GM21360 (cell line): ENCODE data around the gene MLC1.
"Not testable (repeated sequence)": the region's sequence is repeated elsewhere in the genome, so short reads cannot be mapped to it uniquely, and the experiment has no call there.

Experiments used
- ATAC-seq: cut with Tn5 transposase; IDR thresholded peaks from one replicate; pipeline ENCODE4 v1.9.1; 2021; ENCODE audit warnings: mild to moderate bottlenecking, moderate library complexity; ENCODE audit not compliant: unreplicated experiment

Gene MLC1

GRCh38 chr22:50104141-50104544 is 18.9 kb upstream of the MLC1 start:
- no peak for ATAC-seq

DNA sequence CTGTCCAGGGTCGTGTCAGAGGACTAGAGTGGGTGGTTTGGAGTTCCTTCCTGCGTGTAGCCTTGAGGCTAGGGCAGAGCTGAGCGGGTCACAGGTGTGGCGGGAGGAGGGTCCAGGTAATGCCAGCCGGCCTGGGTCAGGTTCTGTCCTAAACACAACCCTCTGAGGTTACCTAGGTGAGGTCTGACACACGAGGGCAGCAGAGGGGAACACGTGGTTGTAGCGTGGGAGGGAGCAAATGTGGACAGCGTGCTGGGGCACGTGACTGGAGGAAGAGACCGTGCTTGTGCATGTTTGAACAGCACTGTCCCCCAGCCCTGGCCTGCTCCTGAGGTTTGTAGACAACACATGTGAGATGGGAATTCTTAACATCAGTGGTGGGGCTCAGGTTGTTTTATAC is 17.7 kb upstream of the MLC1 start:
- ATAC-seq, result no peak

- ATAC-seq, result no peak
Measured at GRCh38 chr22:50101870-50102565, 16.8 kb upstream of the MLC1 start.

- no peak for ATAC-seq
Measured at GRCh38 chr22:50098052-50098451, 12.8 kb upstream of the MLC1 start.

DNA sequence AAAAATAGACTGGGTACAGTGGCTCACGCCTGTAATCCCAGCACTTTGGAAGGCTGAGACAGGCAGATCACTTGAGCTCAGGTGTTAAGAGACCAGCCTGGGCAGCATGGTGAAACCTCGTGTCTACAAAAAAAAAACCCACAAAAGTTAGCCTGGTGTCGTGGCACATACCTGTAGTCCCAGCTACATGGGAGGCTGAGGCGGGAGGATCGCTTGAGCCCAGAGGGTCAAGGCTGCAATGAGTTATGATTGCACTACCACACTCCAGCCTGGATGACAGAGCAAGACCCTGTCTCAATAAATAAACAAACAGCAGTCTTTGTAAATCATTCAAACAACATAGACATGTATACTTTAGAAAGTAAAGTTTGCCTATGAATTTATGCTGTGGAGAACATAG is 7.1 kb upstream of the MLC1 start:
- ATAC-seq, result no peak

- no peak for ATAC-seq
Measured at GRCh38 chr22:50091092-50091768, 6.0 kb upstream of the MLC1 start.

DNA sequence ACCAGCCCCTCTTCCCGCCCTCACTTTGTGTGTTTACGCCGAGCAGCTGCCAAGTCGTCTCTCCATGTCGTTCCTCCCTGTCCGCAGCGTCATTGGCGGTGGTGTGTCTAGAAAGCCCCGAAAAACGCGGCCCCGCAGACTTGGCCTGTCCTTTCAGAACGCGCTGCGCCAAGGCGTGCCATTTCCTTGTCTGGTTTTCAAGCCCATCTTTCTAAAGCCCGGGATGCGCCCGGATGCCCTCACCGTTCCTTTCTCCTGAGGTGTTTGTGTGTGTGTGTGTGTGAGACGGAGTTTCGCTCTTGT is 5.1 kb upstream of the MLC1 start:
- no peak for ATAC-seq

GRCh38 chr22:50089682-50090411 is 4.6 kb upstream of the MLC1 start, which contains the start of gene MOV10L1:
Gene MOV10L1 (plus strand): TSS chr22:50090006. CDS start chr22:50090089, 83 bp downstream.
- no peak for ATAC-seq

DNA sequence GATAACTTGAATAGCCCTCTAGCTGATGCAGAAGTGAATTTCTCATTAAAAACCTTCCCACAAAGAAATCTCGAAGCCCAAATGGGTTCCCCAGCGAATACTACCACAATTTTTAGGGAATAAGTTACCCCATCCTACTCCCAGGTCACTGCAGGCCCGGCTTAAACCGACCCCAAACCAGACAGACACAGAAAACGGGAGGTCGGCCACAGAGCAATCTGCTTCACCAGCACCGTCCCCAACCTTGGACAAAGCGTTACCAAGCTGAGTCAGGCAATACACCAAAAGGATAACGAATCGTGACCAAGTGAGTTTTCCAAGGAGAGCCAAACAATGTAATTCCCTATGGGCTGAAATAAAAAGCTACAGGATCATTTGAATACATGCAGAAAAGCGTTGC is 4.0 kb upstream of the MLC1 start:
- no peak for ATAC-seq

DNA sequence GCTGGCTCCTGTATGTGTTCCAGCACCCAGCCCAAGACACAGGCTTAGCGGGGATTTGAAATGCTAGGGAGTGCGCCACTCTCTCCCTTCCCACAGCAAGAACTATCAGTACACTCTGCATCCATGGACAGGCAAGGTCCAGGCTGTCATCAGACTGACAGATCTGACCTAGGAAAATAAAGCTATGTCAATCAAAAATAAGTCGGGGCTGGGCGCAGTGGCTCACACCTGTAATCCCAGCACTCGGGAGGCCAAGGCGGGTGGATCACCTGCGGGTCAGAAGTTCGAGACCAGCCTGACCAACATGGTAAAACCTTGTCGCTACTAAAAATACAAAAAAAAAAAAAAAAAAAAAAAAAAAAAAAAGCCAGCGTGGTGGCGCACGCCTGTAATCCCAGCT is 2.9 kb upstream of the MLC1 start:
- no peak for ATAC-seq

- ATAC-seq, result no peak
Measured at GRCh38 chr22:50087646-50088045, 2.4 kb upstream of the MLC1 start.

DNA sequence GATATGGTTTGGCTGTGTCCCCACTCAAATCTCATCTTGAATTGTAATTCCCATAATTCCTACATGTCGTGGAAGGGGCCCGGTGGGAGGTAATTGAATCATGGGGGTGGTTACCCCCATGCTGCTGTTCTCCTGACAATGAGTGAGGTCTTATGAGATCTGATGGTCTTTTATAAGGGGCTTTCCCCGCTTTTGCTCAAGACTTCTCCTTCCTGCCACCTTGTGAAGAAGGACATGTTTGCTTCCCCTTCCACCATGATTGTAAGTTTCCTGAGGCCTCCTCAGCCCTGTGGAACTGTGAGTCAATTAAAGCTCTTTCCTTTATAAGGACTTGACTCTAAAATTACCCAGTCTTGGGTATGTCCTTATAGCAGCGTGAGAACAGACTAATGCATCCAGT is 1.7 kb upstream of the MLC1 start:
- ATAC-seq, result not testable (repeated sequence)

DNA sequence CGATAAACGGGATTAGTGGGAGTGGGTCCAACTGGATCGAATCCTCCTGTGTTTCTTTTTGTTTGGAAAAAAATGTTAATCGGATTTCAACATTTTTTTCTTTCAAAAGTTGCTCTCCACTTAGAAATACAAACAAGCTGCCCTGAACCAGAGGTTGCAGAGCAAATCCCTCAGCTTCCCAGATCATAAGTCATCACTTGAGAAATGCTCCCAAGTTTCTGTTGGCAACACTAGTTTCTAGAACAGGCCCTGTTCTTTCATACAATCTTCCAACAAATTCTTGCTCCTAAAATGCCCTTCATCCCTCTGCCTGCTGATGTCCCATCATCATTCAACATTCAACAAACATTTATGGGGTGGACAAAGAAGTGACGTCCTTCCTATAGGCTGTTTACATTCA is 1.3 kb upstream of the MLC1 start:
- ATAC-seq, result no peak

- no peak for ATAC-seq
Measured at GRCh38 chr22:50084614-50085021, 608 bp downstream of the MLC1 start.

DNA sequence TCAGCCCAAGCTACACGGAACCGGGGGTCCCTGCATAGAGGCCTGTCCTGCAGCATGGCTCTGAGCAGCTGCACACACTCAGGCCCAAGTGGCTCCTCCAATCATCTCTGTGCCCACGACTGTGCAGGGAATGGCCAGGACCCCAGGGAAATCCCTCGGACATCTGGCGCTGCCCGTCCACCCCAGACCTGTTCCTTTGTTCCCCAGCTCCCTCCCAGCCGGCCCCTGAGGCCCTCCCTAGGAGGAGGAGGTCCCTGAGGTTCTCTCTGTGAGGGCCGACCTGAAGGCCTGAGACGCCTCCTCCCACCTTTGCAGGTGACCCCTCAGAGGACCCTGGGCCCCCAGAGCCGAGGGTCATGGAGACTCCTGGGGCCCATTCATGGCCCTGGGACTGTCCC is 1.1 kb downstream of the MLC1 start:
- no peak for ATAC-seq

DNA sequence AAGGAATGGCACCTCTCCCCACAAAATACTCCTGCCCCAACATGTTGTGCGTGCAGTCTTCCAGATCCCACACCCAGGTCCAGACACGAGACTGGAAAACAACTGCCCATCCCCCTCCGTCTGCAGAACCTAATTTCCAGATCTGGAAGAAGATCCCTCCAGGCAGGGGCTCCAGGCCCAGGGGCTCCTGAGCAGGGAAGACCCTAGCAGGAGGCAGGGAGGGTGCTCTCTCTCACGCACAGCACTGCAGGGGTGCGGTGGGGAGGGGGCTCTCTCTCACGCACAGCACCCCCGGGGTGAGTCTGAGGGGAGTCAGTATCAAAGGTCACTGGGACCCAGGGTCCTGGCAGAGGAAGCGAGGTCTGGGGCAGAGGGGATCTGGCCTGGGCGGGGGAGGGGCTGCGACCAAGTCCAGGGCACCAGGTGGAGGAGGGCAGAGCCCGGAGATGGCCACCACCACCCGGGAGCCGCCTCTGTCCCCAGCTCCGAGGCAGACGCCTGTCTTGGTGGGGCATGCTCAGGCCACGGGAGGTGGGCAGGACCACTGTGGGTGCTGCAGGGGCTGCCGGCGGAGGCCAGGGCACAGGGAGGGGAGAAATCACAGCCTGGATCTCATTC is 1.7 kb downstream of the MLC1 start:
- no peak for ATAC-seq

GRCh38 chr22:50082961-50083461 is 2.2 kb downstream of the MLC1 start:
- no peak for ATAC-seq

DNA sequence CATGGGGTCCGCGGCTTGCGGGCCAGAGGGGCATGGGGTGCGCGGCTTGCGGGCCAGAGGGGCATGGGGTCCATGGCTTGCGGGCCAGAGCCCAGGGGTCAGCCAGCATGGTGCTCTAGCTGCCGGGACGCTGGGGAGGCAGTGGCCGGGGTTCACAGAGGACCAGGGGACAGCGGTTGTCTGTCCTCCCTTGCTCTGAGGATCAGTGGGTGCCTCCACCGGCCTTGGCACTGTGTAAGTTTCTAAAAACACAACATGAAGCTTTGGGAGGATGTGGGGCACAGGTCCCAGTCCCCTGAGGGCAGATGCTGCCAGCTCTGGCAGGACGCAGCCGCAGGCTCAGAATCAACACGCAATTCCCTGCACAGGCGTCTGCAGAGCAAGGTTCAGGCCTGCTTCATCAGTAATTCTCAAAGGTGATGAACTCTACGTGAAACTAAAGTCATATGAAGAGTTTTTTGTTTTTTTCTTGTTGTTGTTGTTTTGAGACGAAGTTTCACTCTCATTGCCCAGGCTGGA is 3.0 kb downstream of the MLC1 start:
- ATAC-seq, result no peak

DNA sequence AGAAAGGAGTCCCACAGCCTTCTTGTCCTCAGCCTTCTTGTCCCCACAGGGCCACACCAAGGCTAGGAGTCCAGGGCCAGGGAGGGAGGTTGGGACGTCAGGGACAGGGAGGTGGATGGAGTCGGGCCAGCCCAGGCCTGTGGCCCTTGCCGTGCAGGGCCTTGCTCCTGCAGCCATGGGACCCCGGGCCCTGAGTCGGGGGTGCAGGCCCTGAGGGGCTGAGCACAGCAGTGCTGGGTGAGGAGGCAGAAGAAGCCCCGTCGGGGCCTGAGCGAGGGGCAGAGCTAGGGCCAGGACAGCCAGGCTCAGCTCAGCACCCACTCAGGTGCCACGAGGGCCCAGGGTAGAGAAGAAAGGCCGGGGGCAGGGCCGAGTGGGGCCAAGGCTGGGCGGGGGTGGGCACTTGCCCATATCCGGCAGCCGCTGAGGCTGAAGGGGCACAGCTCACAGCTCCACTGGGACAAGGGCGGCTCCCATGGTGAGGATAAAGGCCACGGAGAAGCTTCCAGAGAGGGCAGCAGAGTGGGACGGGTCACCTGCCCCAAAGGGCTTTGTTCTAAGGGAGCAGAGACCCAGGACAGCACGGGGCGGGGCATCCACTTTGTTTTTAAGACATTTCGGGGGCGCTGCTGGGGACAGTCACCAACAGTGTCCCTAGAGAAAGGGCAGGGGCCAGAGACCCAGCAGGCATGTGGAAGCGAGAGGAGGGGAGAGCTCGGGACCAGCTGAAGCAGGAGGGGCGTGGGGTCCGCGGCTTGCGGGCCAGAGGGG is 3.6 kb downstream of the MLC1 start:
- ATAC-seq, result no peak

DNA sequence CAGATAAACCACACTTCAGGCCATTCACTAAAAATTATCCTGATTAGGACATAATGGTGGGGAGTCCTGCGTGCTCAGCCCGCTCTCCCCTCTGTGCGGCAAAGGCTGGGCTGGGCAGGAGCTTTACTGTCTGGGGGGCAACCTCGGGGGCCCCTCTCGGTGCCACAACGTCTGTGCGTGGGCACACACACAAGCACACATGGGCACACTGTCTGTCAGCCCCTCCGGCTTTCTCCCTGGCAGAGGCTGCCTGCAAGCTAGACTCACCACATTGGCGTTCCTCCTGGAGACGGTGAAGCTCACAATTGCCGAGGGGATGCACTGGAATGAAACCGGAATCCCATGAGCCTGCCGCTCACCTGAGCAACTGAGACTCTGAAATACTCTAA is 5.2 kb downstream of the MLC1 start:
- no peak for ATAC-seq

GRCh38 chr22:50078761-50079160 is 6.5 kb downstream of the MLC1 start:
- no peak for ATAC-seq
